Activated CD4-positive, alpha-beta memory T cell treated with anti-CD3 and anti-CD28 coated beads, Interleukin-2, amount 10 ng/mL, durations not matched to agents 7 days and 5 days (primary cell): ENCODE measurements around the gene CNDP2. TPM values are rescaled to one million over a fixed set of nuclear protein-coding genes. Genes with fewer than 3 reads are reported as not detected.

Experiments
- CTCF ChIA-PET: fragments of 350-600 bp; sonication (Branson Sonifier 250); formaldehyde crosslinking; loops from one replicate; lab custom pipeline; 2021; ENCODE audit warnings: antibody characterized with exemption, inconsistent platforms; lab: Charles Lee
- POLR2A ChIA-PET: fragments of 350-600 bp; sonication (Branson Sonifier 250); formaldehyde crosslinking; loops from one replicate; lab custom pipeline; 2021; ENCODE audit warnings: antibody characterized with exemption; lab: Charles Lee
- DNase-seq: peaks from one replicate; pipeline ENCODE4 v3.0.0-alpha.2; 2020
- H3K27ac Mint-ChIP-seq: one replicate; pipeline ENCODE4 v1.8.0; 2021; ENCODE audit warnings: mild to moderate bottlenecking, mixed read lengths
- H3K27me3 Mint-ChIP-seq: one replicate; pipeline ENCODE4 v1.8.0; 2021; ENCODE audit warnings: mixed read lengths
- H3K36me3 Mint-ChIP-seq: one replicate; pipeline ENCODE4 v1.8.0; 2021; ENCODE audit warnings: low read depth, mixed read lengths
- H3K4me1 Mint-ChIP-seq: one replicate; pipeline ENCODE4 v1.8.0; 2021; ENCODE audit warnings: mixed read lengths
- H3K4me3 Mint-ChIP-seq: one replicate; pipeline ENCODE4 v1.8.0; 2021; ENCODE audit warnings: mild to moderate bottlenecking, mixed read lengths
- H3K9me3 Mint-ChIP-seq: one replicate; pipeline ENCODE4 v1.8.0; 2021; ENCODE audit warnings: mixed read lengths
- total RNA-seq, 2 experiments: library from RNA; stranded (reverse); gene quantifications; one replicate each; pipeline ENCODE4 v1.2.3, GENCODE V29; 2021

CNDP2 gene
- total RNA-seq, 2 experiments from 2014 or later = 141 to 143 TPM

DNA sequence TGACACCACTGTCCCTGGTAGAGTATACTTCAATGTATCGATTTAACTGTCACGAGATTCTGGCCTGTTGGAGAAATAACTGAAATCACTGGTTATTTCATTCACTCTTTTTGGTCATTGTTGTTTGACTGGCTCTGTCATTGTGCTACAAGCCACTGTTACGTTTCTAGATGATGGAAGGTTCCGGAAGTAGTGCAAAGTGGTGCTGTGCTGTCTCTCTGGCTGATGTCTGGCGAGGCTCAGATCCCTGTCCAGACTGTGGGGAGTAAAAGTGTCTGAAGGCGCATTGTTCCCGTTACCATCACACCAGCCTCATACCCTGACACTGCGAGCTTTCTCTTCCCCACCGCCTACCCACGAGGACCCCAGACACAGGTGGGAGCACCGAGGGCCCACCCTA, 49.8 kb downstream of the CNDP2 start:
- ChIA-PET CTCF (no interaction called here), POLR2A (no interaction called here)
- DNase-seq = no peak
- no peak overlapping the region for H3K27ac Mint-ChIP-seq
- no peaks in the 10 kb centered on the region for H3K9me3 Mint-ChIP-seq
- peaks cover 4% of the 10 kb centered on the region for H3K27me3 Mint-ChIP-seq
- H3K4me1 Mint-ChIP-seq = no peaks in the 10 kb centered on the region
- H3K36me3 Mint-ChIP-seq = no peaks in the 10 kb centered on the region
- no peak overlapping the region for H3K4me3 Mint-ChIP-seq

DNA sequence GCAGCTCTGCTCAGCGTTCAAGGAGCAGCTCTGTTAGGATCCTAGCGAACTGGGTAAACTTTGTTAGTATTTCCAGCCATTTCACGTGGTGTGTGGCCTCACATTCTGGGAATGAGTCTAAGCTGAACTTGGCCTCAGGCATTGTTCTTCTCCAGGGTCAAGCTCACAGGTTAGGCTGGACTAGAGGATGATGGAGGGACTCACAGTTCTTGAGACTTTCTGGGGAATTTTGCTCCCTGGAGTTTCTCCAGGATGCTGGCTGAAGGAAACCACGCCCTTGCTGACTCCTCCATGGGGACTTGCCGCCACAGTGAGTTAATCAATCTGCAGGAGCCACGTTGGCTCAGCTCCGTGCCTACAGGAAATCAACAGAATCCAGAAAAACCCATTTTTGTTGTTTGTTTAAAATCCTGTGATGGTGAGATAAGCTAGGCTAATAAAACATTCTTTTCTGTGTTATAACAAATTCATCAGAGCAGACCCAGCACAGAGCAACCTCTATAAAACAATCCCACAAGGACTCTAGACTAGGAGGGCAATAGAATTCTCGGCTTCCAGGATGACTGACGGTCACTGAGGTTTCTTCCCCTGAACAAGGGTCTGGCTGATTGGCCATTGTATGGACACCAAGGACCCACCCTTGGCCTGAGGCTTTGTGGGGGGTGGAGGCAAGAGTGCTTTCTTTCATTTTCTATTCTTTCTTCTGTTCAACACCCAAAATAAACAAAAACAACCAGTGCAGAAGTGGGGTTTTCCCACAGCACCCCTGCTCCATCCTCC, 50.8 kb downstream of the CNDP2 start:
- DNase-seq = no peak
- H3K9me3 Mint-ChIP-seq = no peaks in the 10 kb centered on the region
- no peaks in the 10 kb centered on the region for H3K4me1 Mint-ChIP-seq
- H3K36me3 Mint-ChIP-seq = no peaks in the 10 kb centered on the region
- ChIA-PET POLR2A (no interaction called here), CTCF (interaction anchor here (1.2 kb wide), 1 partner anchor 11 kb away, joined by 3 read pairs; no protein-coding TSS in a partner anchor)
- no peak overlapping the region for H3K27ac Mint-ChIP-seq
- H3K27me3 Mint-ChIP-seq = peaks cover 6% of the 10 kb centered on the region
- H3K4me3 Mint-ChIP-seq = no peak overlapping the region

DNA sequence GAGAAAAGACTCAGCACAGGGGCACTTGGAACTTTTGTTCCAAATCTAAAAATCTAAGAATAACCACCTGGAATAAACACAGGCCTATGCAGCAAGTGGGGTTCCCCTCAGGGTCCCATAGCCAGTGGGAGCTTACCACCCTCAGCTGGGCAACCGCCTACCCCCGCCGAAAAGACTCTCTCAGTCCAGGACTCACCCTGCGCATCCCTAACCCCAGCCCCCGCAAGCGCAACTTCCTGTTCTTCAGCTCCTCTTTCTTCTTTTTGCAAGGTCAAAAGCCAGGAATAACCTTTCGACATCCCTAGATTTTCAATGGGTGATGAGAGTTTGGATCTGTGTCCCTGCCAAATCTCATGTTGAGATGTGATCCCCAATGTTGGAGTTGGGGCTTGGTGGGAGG, 51.7 kb downstream of the CNDP2 start:
- ChIA-PET POLR2A (no interaction called here), CTCF (interaction anchor here (1.2 kb wide), 1 partner anchor 10 kb away, joined by 3 read pairs; no protein-coding TSS in a partner anchor)
- no peak overlapping the region for H3K27ac Mint-ChIP-seq
- no peaks in the 10 kb centered on the region for H3K36me3 Mint-ChIP-seq
- no peak overlapping the region for H3K4me3 Mint-ChIP-seq
- H3K27me3 Mint-ChIP-seq = peaks cover 8% of the 10 kb centered on the region
- no peaks in the 10 kb centered on the region for H3K4me1 Mint-ChIP-seq
- DNase-seq = no peak
- no peaks in the 10 kb centered on the region for H3K9me3 Mint-ChIP-seq

DNA sequence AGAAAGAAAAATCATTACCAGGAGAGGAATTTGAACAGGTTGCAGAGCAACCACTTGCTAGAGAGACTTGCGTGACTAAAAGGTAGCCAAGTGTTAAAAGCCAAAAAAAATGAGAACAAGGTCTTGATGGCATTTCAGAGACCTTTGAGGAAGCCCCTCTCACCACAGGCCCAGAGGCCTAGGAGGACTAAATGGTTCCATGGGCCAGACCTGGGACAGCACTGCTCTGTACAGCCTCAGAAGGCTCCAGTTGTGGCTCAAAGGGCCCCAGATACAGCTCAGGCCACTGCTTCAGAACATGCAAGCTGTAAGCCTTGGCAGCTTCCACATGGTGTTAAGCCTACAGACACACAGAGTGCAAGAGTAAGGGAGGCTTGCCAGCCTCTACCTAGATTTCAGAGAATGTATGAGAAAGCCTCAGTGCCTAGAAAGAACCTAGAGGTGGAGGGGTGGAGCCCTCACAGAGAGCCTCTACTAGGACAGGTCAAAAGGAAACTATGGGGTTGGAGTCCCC, 53.5 kb downstream of the CNDP2 start:
- Mint-ChIP-seq H3K9me3 (no peaks in the 10 kb centered on the region), H3K27ac (no peak overlapping the region), H3K4me3 (no peak overlapping the region), H3K36me3 (no peaks in the 10 kb centered on the region), H3K27me3 (peaks cover 16% of the 10 kb centered on the region), H3K4me1 (no peaks in the 10 kb centered on the region)
- CTCF ChIA-PET = no interaction called here
- DNase-seq = no peak
- POLR2A ChIA-PET = interaction anchor here (0.6 kb wide), 2 partner anchors 54 to 194 kb away, joined by 3 to 4 read pairs; no protein-coding TSS in a partner anchor

DNA sequence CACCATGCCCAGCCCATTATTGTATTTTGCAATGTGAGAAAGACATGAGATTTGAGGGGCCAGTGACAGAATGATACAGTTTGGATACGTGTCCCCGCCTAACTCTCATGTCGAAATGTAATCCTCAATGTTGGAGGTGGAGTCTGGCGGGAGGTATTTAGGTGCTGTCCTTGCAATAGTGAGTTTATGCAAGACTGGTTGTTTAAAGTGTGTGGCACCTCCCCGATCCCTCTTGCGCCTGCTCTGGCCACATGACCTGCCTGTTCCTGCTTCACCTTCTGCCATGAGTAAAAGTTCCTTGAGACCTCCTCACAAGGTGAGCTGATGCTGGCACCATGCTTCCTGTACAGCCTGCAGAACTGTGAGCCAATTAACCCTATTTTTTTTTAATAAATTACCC, 54.7 kb downstream of the CNDP2 start:
- CTCF ChIA-PET = interaction anchor here (0.6 to 1.6 kb wide), 11 partner anchors 9 to 353 kb away, joined by 3 to 46 read pairs (median 5); no protein-coding TSS in a partner anchor
- POLR2A ChIA-PET = no interaction called here
- Mint-ChIP-seq H3K36me3 (no peaks in the 10 kb centered on the region), H3K4me1 (no peaks in the 10 kb centered on the region), H3K4me3 (no peak overlapping the region), H3K27ac (no peak overlapping the region), H3K27me3 (peaks cover 16% of the 10 kb centered on the region), H3K9me3 (no peaks in the 10 kb centered on the region)
- no peak for DNase-seq

DNA sequence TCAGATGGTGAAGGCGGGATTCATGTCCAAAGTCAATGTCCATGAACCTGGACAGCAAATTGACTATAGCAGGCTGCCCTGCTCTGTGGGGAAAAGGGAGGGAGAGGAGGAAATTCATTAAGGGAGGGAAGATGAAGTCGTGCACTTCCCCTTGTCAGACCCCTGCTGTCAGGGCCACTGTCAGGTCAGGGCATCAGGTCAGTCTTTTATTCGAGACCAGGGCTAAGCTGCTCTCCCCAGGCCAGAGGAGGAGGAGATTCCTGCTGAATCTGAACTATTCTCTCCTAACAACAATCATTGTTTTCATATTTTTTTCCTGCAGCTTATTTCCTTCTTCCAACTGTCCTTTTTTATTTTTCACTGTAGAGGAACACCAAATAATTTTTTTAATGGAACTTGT, 55.3 kb downstream of the CNDP2 start:
- no peak for DNase-seq
- Mint-ChIP-seq H3K36me3 (no peaks in the 10 kb centered on the region), H3K27me3 (peaks cover 16% of the 10 kb centered on the region), H3K4me1 (no peaks in the 10 kb centered on the region), H3K4me3 (no peak overlapping the region), H3K27ac (no peak overlapping the region), H3K9me3 (no peaks in the 10 kb centered on the region)
- ChIA-PET POLR2A (interaction anchor here (0.6 to 0.7 kb wide), 2 partner anchors 46 to 189 kb away, joined by 3 read pairs; no protein-coding TSS in a partner anchor), CTCF (interaction anchor here (0.6 to 1.6 kb wide), 38 partner anchors 9 to 469 kb away, joined by 3 to 46 read pairs (median 4); partner anchors contain the start of gene CNDP2)

DNA sequence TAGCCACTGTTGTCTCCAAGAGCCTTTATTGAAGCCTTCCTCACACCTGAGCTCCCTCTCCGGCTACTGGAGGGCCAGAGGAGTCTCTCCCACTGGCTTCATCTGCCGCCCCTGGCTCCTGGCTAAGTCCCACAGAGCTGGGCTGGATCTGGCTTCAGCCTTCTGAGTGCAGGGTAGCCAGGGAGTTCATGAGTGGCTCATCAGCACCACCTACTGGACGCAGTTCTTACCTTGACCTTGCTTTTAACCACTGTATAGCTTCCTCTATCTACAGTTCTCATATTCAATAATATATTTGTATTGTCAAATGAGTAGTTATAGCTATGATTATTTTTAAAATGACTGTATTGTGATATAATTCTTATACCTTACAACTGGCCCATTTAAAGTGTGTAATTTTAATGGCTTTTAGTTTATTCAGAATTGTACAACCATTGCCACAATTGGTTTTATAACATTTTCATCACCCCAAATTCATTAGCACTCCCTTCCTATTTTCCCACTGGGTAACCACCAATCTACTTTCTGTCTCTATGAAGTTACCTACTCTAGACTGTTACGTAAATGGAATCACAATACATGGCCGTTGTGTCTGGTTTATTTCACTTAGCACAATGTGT, 55.9 kb downstream of the CNDP2 start:
- Mint-ChIP-seq H3K4me1 (no peaks in the 10 kb centered on the region), H3K27me3 (peaks cover 16% of the 10 kb centered on the region), H3K36me3 (no peaks in the 10 kb centered on the region), H3K27ac (no peak overlapping the region), H3K4me3 (no peak overlapping the region), H3K9me3 (no peaks in the 10 kb centered on the region)
- DNase-seq = peak; percentile 81
- ChIA-PET CTCF (interaction anchor here (0.7 to 1.6 kb wide), 40 partner anchors 8 to 470 kb away, joined by 3 to 46 read pairs (median 4); partner anchors contain the start of gene CNDP2), POLR2A (interaction anchor here (0.6 to 0.7 kb wide), 2 partner anchors 46 to 190 kb away, joined by 3 read pairs; no protein-coding TSS in a partner anchor)

DNA sequence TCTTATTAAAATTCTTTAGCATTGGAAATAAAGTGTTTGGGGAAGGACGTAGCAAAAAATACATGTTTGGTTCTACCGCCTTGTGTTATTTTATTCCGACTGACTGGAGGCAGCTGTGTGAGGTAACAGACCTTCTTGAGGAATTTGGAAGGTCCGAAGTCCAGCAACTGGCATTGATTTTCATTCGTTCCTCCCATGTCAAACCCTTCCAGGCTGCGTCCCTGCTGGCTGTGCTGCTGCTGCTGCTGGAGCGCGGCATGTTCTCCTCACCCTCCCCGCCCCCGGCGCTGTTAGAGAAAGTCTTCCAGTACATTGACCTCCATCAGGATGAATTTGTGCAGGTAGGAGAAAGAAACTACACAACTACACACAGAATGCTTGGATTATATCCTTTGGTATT, 60.0 kb downstream of the CNDP2 start:
- no peaks in the 10 kb centered on the region for H3K4me1 Mint-ChIP-seq
- DNase-seq = no peak
- CTCF ChIA-PET = no interaction called here
- peaks cover 11% of the 10 kb centered on the region for H3K27me3 Mint-ChIP-seq
- H3K36me3 Mint-ChIP-seq = no peaks in the 10 kb centered on the region
- H3K27ac Mint-ChIP-seq = no peak overlapping the region
- POLR2A ChIA-PET = no interaction called here
- H3K9me3 Mint-ChIP-seq = no peaks in the 10 kb centered on the region
- H3K4me3 Mint-ChIP-seq = no peak overlapping the region

DNA sequence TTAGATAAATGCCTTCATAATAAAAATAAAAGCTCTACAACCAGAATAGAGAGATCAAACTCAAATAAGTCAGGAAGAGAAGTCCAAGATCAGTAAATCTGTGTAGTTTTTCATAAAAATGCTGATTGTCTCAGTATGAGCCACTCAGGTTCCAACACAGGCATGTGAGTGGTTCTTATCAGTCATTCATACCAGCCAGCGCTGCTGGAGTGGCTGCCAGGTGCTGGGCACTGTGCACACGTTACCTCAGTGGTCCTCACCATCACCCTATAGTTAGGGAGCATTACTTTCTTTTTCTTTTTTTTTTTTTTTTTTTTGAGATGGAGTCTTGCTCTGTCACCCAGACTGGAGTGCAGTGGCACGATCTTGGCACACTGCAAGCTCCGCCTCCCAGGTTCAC, 61.9 kb downstream of the CNDP2 start:
- Mint-ChIP-seq H3K36me3 (no peaks in the 10 kb centered on the region), H3K4me1 (no peaks in the 10 kb centered on the region), H3K27me3 (peaks cover 7% of the 10 kb centered on the region), H3K9me3 (no peaks in the 10 kb centered on the region), H3K27ac (no peak overlapping the region), H3K4me3 (no peak overlapping the region)
- CTCF ChIA-PET = interaction anchor here (1.0 kb wide), 1 partner anchor 10 kb away, joined by 3 read pairs; no protein-coding TSS in a partner anchor
- DNase-seq = no peak
- POLR2A ChIA-PET = no interaction called here

DNA sequence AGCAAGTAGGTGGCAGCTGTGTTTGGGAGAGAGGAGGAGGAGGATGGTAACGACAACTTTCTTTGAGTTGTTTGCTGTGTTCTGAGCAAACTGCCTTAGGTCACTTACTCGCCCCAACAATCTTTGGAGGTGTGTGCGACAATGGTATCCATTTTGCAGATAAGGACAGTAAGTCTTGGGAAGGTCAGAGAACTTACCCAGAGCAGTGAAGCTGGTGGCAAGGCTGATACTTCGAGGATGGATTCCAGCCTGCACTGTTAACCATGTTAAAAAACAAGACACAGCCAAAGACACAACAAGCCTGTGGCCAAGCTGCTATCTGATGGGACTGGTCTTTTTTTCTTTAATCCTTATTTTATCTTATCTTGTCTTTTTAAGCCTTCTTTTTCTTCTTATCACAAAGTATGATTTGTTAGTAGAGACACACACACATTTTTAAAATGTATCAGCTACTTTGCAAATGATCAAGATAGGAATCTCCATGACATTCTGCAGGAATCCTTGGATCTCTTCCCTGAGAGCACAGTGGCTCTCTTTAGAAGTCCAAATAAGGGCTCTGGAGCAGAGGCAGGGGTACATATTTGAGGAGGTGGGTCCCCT, 66.1 kb downstream of the CNDP2 start:
- Mint-ChIP-seq H3K9me3 (peaks cover 9% of the 10 kb centered on the region), H3K27ac (no peak overlapping the region), H3K36me3 (peaks cover 2% of the 10 kb centered on the region), H3K4me1 (no peaks in the 10 kb centered on the region), H3K4me3 (no peak overlapping the region), H3K27me3 (peaks cover 2% of the 10 kb centered on the region)
- CTCF ChIA-PET = interaction anchor here (1.9 kb wide), 1 partner anchor 10 kb away, joined by 11 read pairs; no protein-coding TSS in a partner anchor
- POLR2A ChIA-PET = no interaction called here
- no peak for DNase-seq

DNA sequence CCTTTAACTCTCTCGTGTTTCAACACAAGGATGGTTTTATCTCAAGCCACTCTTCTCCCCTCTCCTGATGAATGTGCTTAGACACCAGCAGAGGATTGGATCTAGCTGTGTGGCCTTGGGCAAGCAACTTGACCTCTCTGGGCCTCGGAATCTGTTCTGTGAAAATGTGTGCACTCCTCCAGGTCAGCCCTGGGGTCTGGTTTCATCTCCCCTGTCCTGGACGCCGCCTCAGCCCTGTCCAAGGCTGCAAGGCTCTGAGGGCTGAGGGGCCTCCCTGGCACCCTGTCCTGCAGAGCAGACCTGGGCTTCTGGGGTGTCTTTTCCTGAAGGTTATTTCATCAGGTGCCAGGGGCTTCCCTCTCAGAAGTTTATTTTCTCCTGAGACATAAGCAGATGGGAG, 66.6 kb downstream of the CNDP2 start:
- Mint-ChIP-seq H3K9me3 (peaks cover 12% of the 10 kb centered on the region), H3K27me3 (peaks cover 2% of the 10 kb centered on the region), H3K4me3 (no peak overlapping the region), H3K27ac (no peak overlapping the region), H3K36me3 (peaks cover 3% of the 10 kb centered on the region), H3K4me1 (no peaks in the 10 kb centered on the region)
- no peak for DNase-seq
- ChIA-PET CTCF (interaction anchor here (1.9 kb wide), 1 partner anchor 11 kb away, joined by 11 read pairs; no protein-coding TSS in a partner anchor), POLR2A (no interaction called here)

DNA sequence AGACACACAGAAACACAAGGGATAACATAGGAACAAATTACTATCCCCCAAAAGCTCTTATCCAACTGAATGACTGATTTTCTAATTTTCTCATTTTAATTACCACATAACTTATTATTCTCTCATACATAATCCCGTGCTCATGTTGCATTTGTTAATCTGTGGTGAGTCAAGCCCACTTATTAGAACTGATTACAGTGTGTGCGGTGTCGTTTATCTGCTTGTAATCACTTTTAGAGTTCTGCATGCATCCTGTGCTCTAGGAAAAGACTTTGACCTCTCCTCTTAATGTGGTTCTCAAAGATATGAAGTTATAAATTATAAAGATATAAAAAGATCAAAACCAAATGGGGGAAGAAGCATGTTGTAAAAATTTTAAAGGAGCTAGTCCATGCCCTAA, 67.8 kb downstream of the CNDP2 start:
- H3K4me1 Mint-ChIP-seq = no peaks in the 10 kb centered on the region
- H3K36me3 Mint-ChIP-seq = peaks cover 3% of the 10 kb centered on the region
- no peak overlapping the region for H3K4me3 Mint-ChIP-seq
- ChIA-PET CTCF (interaction anchor here (1.3 kb wide), 1 partner anchor 12 kb away, joined by 4 read pairs; no protein-coding TSS in a partner anchor), POLR2A (no interaction called here)
- peaks cover 12% of the 10 kb centered on the region for H3K9me3 Mint-ChIP-seq
- no peak for DNase-seq
- H3K27me3 Mint-ChIP-seq = peaks cover 11% of the 10 kb centered on the region
- H3K27ac Mint-ChIP-seq = no peak overlapping the region
